Measurements from ENCODE around the gene TOLLIP. TPM values are rescaled to one million over a fixed set of nuclear protein-coding genes. Genes with fewer than 3 reads are reported as not detected.
A peak's percentile ranks its signal among the peaks of the same experiment; 100 is the strongest.

TOLLIP gene
- total and polyA plus RNA-seq, 9 of the 15 experiments (the other 6 are each of a cell fraction or from before 2014, with no cell fraction given): 0.23 to 22.8 (median 7.1) TPM

- TF ChIP-seq MCM2 (IDR thresholded peaks at IDR 0.05; ENCODE audit: low read depth) (no peak), CEBPB (tag; IDR thresholded peaks at IDR 0.05) (no peak), MCM3 (IDR thresholded peaks at IDR 0.05) (no peak), ZNF23 (CRISPR knock-in tag; IDR thresholded peaks at IDR 0.05) (no peak), POLR2AphosphoS2 (IDR thresholded peaks at IDR 0.05; ENCODE audit: low read length) (no peak), TAL1 (IDR thresholded peaks at IDR 0.05) (no peak), ZNF274 (IDR thresholded peaks at IDR 0.05; ENCODE audit: borderline replicate concordance, low read depth, low read length) (no peak), PHF20 (IDR thresholded peaks at IDR 0.05; ENCODE audit: partially characterized antibody) (peak; percentile 88), JUNB (CRISPR knock-in tag; conservative IDR thresholded peaks at IDR 0.05) (no peak), STAT5B (CRISPR knock-in tag; IDR thresholded peaks at IDR 0.05) (no peak), PRMT5 (CRISPR knock-in tag; IDR thresholded peaks at IDR 0.05) (no peak), NFYB (IDR thresholded peaks at IDR 0.05; ENCODE audit: extremely low read depth, insufficient read length) (no peak), E2F8 (IDR thresholded peaks at IDR 0.05; ENCODE audit: low read depth, partially characterized antibody) (no peak), DNMT1 (IDR thresholded peaks at IDR 0.05) (no peak), ZNF830 (CRISPR knock-in tag; IDR thresholded peaks at IDR 0.05) (no peak), SRF (CRISPR knock-in tag; IDR thresholded peaks at IDR 0.05) (no peak), HDAC6 (IDR thresholded peaks at IDR 0.05; ENCODE audit: low read depth, low read length) (no peak), CHD4 (IDR thresholded peaks at IDR 0.05; ENCODE audit: insufficient read depth, insufficient replicate concordance, low read depth, low read length, poor library complexity, severe bottlenecking) (no peak), HDAC1 (IDR thresholded peaks at IDR 0.05) (no peak), SRSF1 (IDR thresholded peaks at IDR 0.05; ENCODE audit: low read depth, low read length) (no peak), GABPB1 (CRISPR knock-in tag; IDR thresholded peaks at IDR 0.05) (peak; percentile 60; the same call in 1 of the 2 replicates), ZNF589 (CRISPR knock-in tag; IDR thresholded peaks at IDR 0.05; ENCODE audit: low read depth) (no peak)
- TF ChIP-seq, protein P1, sequence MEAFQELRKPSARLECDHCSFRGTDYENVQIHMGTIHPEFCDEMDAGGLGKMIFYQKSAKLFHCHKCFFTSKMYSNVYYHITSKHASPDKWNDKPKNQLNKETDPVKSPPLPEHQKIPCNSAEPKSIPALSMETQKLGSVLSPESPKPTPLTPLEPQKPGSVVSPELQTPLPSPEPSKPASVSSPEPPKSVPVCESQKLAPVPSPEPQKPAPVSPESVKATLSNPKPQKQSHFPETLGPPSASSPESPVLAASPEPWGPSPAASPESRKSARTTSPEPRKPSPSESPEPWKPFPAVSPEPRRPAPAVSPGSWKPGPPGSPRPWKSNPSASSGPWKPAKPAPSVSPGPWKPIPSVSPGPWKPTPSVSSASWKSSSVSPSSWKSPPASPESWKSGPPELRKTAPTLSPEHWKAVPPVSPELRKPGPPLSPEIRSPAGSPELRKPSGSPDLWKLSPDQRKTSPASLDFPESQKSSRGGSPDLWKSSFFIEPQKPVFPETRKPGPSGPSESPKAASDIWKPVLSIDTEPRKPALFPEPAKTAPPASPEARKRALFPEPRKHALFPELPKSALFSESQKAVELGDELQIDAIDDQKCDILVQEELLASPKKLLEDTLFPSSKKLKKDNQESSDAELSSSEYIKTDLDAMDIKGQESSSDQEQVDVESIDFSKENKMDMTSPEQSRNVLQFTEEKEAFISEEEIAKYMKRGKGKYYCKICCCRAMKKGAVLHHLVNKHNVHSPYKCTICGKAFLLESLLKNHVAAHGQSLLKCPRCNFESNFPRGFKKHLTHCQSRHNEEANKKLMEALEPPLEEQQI (IDR thresholded peaks at IDR 0.05): no peak
- TF ChIP-seq, protein P2, sequence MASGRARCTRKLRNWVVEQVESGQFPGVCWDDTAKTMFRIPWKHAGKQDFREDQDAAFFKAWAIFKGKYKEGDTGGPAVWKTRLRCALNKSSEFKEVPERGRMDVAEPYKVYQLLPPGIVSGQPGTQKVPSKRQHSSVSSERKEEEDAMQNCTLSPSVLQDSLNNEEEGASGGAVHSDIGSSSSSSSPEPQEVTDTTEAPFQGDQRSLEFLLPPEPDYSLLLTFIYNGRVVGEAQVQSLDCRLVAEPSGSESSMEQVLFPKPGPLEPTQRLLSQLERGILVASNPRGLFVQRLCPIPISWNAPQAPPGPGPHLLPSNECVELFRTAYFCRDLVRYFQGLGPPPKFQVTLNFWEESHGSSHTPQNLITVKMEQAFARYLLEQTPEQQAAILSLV (tag; IDR thresholded peaks at IDR 0.05): no peak
These were observed at the start of gene TOLLIP (continued) for GRCh38 chr11:1309498-1310317.

All from K562 (cell line).